NCI-H446 treated with DMSO at 0.1 percent for 48 hours (cell line): ENCODE data around the gene OTOA.
A peak's percentile ranks its signal among the peaks of the same experiment; 100 is the strongest.
"Not testable (repeated sequence)": the region's sequence is repeated elsewhere in the genome, so short reads cannot be mapped to it uniquely, and the experiment has no call there.

Source experiments
- DNase-seq: peaks from one replicate; lab custom pipeline; 2025; lab: John Stamatoyannopoulos, UW

Gene OTOA

GRCh38 chr16:21641916-21642315 is 21.9 kb upstream of the OTOA start:
- DNase-seq = no peak

DNA sequence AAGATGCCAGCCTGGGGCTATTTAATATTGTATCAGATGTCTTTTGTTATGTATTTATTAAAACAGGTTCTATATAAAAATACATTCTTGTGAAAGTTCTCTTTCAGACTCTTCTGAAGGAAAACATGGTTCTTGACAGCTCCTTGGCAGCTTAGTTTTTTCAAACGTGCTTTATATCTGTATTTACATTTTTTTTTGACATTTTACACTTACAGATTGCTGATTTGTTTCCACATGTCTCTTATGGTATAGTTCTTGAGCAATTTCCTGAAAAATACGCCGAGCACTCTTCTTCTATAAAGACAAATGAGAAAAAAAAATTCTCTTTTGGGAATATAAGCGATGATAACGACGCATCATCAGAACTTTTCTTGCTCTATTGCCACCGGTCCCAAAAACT is 20.9 kb upstream of the OTOA start:
- no peak for DNase-seq

GRCh38 chr16:21643785-21644184 is 20.0 kb upstream of the OTOA start:
- DNase-seq = no peak

GRCh38 chr16:21644674-21645073 is 19.1 kb upstream of the OTOA start:
- no peak for DNase-seq

GRCh38 chr16:21645261-21645721 is 18.5 kb upstream of the OTOA start:
- DNase-seq = no peak

- DNase-seq = no peak
These were observed 17.7 kb upstream of the OTOA start for GRCh38 chr16:21646091-21646490.

DNA sequence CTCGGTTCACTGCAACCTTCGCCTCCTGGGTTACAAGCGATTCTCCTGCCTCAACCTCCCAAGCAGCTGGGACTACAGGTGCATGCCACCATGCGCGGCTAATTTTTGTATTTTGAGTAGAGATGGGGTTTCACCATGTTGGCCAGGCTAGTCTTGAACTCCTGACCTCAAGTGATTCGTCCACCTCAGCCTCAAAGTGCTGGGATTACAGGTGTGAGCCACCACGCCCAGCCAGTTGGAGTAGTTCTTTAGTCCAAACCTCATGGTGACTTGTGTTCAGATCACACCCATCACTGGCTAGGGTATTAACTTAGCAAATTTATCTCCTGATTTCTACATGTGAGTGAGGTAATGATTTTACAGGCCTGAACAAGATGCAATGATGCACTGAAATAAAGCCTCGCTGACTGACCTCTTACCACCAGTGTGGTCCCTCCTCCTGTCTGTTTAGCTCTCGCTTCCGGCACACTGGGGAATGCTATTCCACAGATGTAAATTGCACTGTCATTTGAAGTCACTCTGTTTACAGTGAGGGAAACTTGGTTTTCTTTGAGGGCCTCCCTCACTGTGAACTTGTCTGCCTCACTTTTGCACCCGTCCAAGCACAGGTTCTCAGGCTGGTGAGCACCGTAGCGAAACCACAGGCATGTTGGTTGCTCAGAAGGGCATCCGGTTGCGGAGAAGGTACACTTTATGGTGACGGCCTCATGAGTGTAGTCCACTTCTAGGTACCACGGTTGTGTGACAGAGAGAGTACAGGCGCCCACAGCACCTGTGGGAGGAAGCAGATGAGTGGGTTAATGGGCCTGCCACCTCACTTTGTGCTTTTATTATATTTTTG is 16.8 kb upstream of the OTOA start:
- DNase-seq = no peak

DNA sequence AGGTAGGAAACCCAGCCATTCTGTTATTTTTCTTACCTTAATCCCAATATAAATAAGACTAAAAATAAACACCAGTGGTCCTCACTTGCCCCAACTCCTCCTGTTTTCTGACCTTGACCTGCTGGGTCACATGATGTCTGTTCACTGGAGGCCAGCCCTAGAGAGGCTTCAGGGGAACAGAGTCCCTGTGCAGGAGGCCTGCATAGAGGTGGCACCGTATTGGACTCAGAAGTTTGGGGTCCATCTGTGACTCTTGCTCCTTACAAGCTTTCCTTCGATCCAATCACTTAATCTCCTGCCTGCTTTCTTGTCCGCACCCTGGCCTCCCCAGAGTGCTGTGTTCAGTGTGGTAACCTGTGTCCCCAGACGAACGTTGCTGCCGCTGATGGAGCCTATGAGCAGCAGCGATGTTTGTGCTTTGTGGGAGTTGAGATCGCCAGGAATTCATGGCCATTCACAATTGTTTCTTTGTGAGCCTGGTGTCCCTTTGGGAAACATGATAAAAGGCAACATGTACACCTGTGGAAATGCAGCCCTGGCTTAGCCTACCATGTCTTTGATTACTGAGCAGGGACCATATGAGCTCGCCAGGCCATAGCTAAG is 16.1 kb upstream of the OTOA start:
- no peak for DNase-seq

DNA sequence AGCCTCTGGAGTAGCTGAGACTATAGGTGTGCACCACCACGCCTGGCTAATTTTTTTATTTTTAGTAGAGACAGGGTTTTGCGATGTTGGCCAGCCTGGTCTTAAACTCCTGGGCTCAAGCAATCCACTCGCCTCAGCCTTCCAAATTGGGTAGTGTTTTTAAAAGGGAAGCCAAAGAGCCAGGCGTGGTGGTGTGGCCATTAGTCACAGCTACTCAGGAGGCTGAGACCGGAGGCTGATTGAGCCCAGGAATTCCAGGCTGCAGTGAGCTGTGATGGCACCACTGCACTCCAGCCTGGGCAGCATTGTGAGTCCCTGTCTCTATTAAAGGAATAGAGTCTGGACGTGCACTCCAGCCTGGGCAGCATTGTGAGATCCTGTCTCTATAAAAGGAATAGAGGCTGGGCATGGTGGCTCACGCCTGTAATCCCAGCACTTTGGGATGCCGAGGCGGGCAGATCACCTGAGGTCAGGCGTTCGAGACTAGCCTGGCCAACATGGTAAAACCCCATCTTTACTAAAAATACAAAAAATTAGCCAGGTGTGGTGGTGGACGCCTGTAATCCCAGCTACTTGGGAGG is 13.9 kb upstream of the OTOA start:
- DNase-seq = not testable (repeated sequence)

DNA sequence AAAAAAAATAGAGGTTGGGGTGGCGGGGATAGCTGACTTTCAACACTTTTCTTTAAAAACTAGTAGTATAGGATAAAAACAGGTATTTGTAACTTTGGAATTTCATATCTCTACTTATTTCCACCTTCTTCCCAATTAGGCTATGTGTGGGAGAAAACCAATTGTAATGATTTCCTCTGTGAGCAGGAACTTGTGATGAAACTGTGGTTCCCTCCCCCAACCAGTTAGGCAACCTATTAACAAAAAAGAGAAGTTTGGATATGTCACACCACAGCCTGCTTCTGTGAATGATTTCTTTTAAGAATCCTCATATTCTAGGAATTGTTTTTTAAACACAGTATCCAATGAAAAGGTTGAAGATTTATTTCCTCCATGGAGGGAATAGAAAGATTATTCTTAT is 13.2 kb upstream of the OTOA start:
- no peak for DNase-seq

DNA sequence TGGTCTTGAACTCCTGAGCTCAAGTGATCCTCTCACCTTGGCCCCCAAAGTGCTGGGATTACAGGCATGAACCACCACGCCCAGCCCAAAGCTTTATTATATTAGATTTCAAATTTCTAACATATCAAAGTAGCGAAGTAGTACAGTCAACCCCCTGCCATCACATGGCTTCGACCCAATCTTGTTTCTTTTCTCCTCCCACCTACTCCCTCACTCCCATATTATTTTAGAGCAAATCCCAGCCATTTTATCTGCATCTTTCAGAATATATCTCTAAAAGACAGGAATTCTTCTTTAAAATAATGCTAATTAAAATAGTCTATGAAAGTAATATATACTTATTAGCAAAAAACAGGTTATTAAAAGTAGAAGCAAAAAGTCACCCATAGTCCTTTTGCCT is 12.3 kb upstream of the OTOA start:
- DNase-seq = no peak

DNA sequence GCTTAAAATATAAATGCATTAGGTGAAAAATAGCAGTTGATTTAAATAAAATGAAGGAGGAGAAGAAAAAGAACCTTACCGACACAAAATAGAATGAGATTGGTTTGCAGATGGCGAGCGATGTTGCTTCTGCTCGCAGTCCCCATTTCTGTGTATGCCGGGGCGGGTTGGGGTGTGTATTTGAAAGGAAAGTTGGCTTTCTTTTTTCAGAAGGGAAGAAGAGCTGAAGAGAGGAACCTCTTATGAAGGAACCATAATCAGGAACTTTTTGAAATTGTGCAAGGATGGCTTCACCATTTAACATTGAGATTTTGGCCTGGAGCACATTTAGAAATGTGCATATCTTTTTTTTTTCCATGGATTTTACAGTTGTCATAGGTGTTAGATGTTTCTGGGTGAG is 11.3 kb upstream of the OTOA start, which contains the start of gene IGSF6:
Gene IGSF6, minus strand, starts transcription at position 156 of the 400 bp plus-strand sequence. Its CDS starts 10 bp downstream, at position 146.
- DNase-seq = no peak

- no peak for DNase-seq
These were observed 10.2 kb upstream of the OTOA start for GRCh38 chr16:21653571-21653970.

- DNase-seq = no peak
These were observed 9.3 kb upstream of the OTOA start for GRCh38 chr16:21654466-21654865.

DNA sequence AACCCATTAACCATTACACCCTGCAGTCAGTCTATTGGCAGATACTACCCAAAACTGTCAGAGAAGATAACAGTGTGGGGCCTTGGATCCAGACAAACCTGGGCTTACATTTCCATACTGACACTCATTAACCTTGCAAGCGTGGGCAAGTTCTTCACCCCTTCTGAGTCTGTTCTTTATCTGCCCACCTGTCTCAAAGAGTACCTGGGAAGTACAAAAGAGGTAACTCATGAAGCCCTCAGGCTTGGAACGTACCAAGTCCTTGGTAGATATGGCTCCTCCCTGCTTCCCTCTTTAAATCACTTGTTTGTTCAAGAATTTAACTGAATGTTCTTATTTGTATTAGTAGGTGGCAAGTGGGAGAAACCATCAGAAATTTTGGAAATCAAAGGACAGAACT is 8.9 kb upstream of the OTOA start:
- no peak for DNase-seq

GRCh38 chr16:21656795-21657768 is 6.7 kb upstream of the OTOA start:
- DNase-seq = peak; percentile 1

GRCh38 chr16:21659124-21659523 is 4.6 kb upstream of the OTOA start:
- no peak for DNase-seq

DNA sequence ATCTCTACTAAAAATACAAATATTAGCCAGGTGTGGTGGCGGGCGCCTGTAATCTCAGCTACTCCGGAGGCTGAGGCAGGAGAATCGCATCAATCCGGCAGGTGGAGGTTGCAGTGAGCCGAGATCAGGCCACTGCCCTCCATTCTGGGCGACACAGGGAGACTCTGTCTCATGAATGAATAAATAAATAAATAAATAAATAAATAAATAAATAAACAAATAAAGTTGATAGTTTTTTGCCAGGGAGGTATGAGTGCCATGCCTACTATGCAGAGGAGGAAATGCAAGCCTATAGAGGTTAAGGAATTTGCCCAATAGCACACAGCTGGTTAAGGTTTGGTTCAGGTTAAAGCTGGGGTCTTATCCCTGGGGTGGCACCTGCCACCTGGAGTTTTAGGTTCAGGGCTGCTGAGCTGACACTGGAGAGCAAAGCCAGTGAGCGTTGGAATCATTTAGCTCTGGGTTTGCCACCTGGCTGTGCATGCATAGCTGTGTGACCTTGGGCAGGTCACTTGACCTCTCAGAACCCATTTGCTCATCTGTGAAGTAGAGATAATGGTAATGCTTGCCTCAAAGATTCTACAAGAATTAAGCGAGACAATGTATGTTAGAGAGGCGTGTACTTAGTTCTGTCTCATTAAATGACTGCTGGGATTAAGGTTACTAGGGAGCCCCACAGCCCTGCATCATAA is 1.2 kb downstream of the OTOA start:
- DNase-seq = no peak

DNA sequence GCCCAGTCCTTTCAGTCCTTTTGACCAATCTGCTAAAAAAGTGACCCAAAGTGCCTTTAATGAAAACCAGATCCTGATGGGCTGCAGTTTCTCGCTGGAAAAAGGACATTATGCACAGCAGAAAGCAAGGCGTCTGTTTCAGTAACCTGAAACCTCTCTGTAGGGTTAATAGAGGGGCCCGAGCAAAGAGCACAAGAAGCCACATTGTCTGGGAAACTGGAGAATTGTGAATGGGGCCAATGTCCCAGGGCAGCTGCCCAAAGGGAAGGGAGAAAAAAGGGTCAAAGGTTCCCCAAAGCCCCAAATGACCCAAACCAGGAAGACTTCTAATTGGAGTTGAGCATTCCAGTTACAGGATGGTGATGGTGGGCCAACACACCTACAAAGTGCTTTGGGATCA is 3.0 kb downstream of the OTOA start:
- DNase-seq = no peak

DNA sequence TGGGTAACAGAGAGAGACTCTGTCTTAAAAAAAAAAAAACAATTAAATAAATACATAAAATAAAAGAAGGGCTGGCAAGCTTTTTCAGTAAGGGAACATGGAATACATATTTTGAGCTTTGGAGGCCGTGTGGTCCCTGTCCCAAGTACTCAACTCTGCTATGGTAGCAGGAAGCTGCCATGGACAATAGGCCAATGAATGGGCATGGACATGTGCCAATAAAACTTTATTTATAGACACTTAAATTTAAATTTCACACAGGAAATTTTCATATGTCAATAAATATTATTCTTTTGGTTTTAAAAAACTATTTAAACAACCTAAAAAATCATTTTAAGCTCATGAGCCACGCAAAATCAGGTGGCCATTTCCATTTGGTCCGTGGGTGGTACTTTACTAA is 3.8 kb downstream of the OTOA start:
- no peak for DNase-seq

GRCh38 chr16:21673469-21673868 is 9.7 kb downstream of the OTOA start:
- no peak for DNase-seq
